HepG2 (cell line): ENCODE measurements around the gene MT4. TPM values are rescaled to one million over a fixed set of nuclear protein-coding genes. Genes with fewer than 3 reads are reported as not detected.
A peak's percentile ranks its signal among the peaks of the same experiment; 100 is the strongest.

Source experiments
- ATAD3A ChIP-seq: sonication (generic); formaldehyde crosslinking; IDR thresholded peaks from 2 replicates; pipeline ENCODE4 v1.4.0; 2020; ENCODE audit warnings: missing genetic modification reagents
- ATF2 ChIP-seq: sonication (generic); formaldehyde crosslinking; IDR thresholded peaks from 2 replicates; pipeline ENCODE4 v1.4.0; 2020; ENCODE audit warnings: missing genetic modification reagents
- FOXA3 ChIP-seq: IDR thresholded peaks from 2 replicates; pipeline ENCODE4 v1.6.1; 2016; ENCODE audit warnings: missing genetic modification reagents, missing compliant biosample characterization
- FUBP1 ChIP-seq: sonication (generic); formaldehyde crosslinking; IDR thresholded peaks from 2 replicates; pipeline ENCODE4 v1.5.1; 2020; ENCODE audit warnings: missing genetic modification reagents, mild to moderate bottlenecking, borderline replicate concordance
- IRF9 ChIP-seq: sonication (generic); formaldehyde crosslinking; IDR thresholded peaks from 2 replicates; pipeline ENCODE4 v1.8.0; 2022; ENCODE audit warnings: missing genetic modification reagents, mild to moderate bottlenecking, borderline replicate concordance
- KDM5B ChIP-seq: sonication (generic); formaldehyde crosslinking; IDR thresholded peaks from 2 replicates; pipeline ENCODE4 v1.4.0; 2020; ENCODE audit warnings: missing genetic modification reagents, mild to moderate bottlenecking, borderline replicate concordance
- USF2 ChIP-seq, 2 experiments: sonication (generic) in 1 of 2; formaldehyde crosslinking in 1 of 2; IDR thresholded peaks; 2 replicates each; pipeline versions ENCODE4 v1.5.1 to v1.6.1; 2011 to 2020; ENCODE audit warnings: borderline replicate concordance in 1 of 2, low read depth in 1 of 2, low read length in 1 of 2, mild to moderate bottlenecking in 1 of 2, missing genetic modification reagents in 1 of 2, moderate library complexity in 1 of 2
- ZBTB2 ChIP-seq: sonication (generic); formaldehyde crosslinking; IDR thresholded peaks from 2 replicates; pipeline ENCODE4 v1.8.0; 2022; ENCODE audit warnings: low read depth, missing genetic modification reagents
- ZNF281 ChIP-seq: sonication (generic); formaldehyde crosslinking; IDR thresholded peaks from 2 replicates; pipeline ENCODE4 v1.4.0; 2020; ENCODE audit warnings: missing genetic modification reagents, borderline replicate concordance
- ZNF484 ChIP-seq: sonication (generic); formaldehyde crosslinking; IDR thresholded peaks from 2 replicates; pipeline ENCODE4 v1.5.1; 2020; ENCODE audit warnings: mild to moderate bottlenecking, low read depth, missing genetic modification reagents, borderline replicate concordance
- ZNF761 ChIP-seq: sonication (generic); formaldehyde crosslinking; conservative IDR thresholded peaks from 2 replicates; pipeline ENCODE4 v1.4.0; 2020; ENCODE audit warnings: mild to moderate bottlenecking, missing genetic modification reagents
- polyA plus RNA-seq, 8 experiments: library from polyadenylated mRNA; depleted of rRNA in 3 of 8; stranded (reverse) in 7 of 8; unstranded in 1 of 8; fragments of >200 nt; fragmentation: Illumina TruSeq in 4 of 8; extraction: Trizol in 4 of 8; gene quantifications; 2 replicates each; pipeline versions ENCODE4 v1.2.1 to v1.2.3, GENCODE V29; 2011 to 2016; ENCODE audit warnings: low read depth in 4 of 8, missing spikeins in 1 of 8, mixed read lengths in 1 of 8; ENCODE audit not compliant: insufficient read depth in 1 of 8
- total RNA-seq, 5 experiments: library from RNA; depleted of rRNA; stranded (reverse); fragments of >200 nt; fragmentation: Illumina TruSeq; extraction: Trizol; gene quantifications; 2 replicates each; pipeline ENCODE4 v1.2.3, GENCODE V29; 2016; ENCODE audit warnings: low read depth in 1 of 5
- TF ChIP-seq, protein P1 (sequence below): sonication (generic); formaldehyde crosslinking; IDR thresholded peaks from 2 replicates; pipeline ENCODE4 v1.8.1; 2023; ENCODE audit warnings: missing genetic modification reagents, mild to moderate bottlenecking, borderline replicate concordance
- TF ChIP-seq, protein P2 (sequence below): sonication (generic); formaldehyde crosslinking; IDR thresholded peaks from 2 replicates; pipeline ENCODE4 v1.4.0; 2020; ENCODE audit warnings: missing genetic modification reagents

MT4 gene
- total and polyA plus RNA-seq, 2 of the 13 experiments (the other 11 are each of a cell fraction or from before 2014, with no cell fraction given): not detected

- no peak for TF ChIP-seq ATAD3A
- TF ChIP-seq ZBTB2 (CRISPR knock-in tag): no peak
- peak; percentile 25 for TF ChIP-seq ATF2 (CRISPR knock-in tag)
- peak; percentile 80 for TF ChIP-seq KDM5B (CRISPR knock-in tag)
- TF ChIP-seq ZNF281: peak; percentile 51; the same call in 1 of the 2 replicates
- TF ChIP-seq IRF9 (CRISPR knock-in tag): no peak
- peak; percentile 68; the same call in 1 of the 2 replicates for TF ChIP-seq FUBP1 (CRISPR knock-in tag)
- TF ChIP-seq ZNF761 (CRISPR knock-in tag): no peak; the same call in 1 of the 2 replicates
- TF ChIP-seq USF2 (IDR thresholded peaks at IDR 0.05; ENCODE audit: low read depth, low read length): no peak
- TF ChIP-seq USF2 (CRISPR knock-in tag; IDR thresholded peaks at IDR 0.05; ENCODE audit: borderline replicate concordance): no peak
- TF ChIP-seq, protein P1, sequence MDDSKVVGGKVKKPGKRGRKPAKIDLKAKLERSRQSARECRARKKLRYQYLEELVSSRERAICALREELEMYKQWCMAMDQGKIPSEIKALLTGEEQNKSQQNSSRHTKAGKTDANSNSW (CRISPR knock-in tag): no peak; the same call in 1 of the 2 replicates
- TF ChIP-seq, protein P2, sequence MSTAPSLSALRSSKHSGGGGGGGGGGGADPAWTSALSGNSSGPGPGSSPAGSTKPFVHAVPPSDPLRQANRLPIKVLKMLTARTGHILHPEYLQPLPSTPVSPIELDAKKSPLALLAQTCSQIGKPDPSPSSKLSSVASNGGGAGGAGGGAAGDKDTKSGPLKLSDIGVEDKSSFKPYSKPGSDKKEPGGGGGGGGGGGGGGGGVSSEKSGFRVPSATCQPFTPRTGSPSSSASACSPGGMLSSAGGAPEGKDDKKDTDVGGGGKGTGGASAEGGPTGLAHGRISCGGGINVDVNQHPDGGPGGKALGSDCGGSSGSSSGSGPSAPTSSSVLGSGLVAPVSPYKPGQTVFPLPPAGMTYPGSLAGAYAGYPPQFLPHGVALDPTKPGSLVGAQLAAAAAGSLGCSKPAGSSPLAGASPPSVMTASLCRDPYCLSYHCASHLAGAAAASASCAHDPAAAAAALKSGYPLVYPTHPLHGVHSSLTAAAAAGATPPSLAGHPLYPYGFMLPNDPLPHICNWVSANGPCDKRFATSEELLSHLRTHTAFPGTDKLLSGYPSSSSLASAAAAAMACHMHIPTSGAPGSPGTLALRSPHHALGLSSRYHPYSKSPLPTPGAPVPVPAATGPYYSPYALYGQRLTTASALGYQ (CRISPR knock-in tag): peak; percentile 93
- TF ChIP-seq ZNF484 (CRISPR knock-in tag): no peak
- peak; percentile 68 for TF ChIP-seq FOXA3 (CRISPR knock-in tag)
These were observed 42.3 kb downstream of the MT4 start (continued) for GRCh38 chr16:56607109-56607618.
